SU-DHL-6 (cell line): ENCODE data around the gene MT1G.

Experiments used
- CTCF ChIP-seq: fragments of 200-600 bp; sonication (generic); IDR thresholded peaks from one replicate; pipeline ENCODE4 v1.5.1; 2017; ENCODE audit warnings: antibody characterized with exemption, mild to moderate bottlenecking, low read length, moderate library complexity; ENCODE audit not compliant: insufficient read depth, poor library complexity, severe bottlenecking
- EZH2phosphoT487 ChIP-seq: fragments of 200-600 bp; sonication (generic), shearing (Covaris generic); conservative IDR thresholded peaks from 2 replicates; pipeline ENCODE4 v1.6.1; 2018; ENCODE audit warnings: mild to moderate bottlenecking, antibody characterized with exemption, low read length, moderate library complexity, mixed read lengths

GRCh38 chr16:56683424-56684172 is 15.7 kb upstream of the MT1G start:
- TF ChIP-seq CTCF (no peak), EZH2phosphoT487 (no peak)
